Activated naive CD4-positive, alpha-beta T cell treated with anti-CD3 and anti-CD28 coated beads, Interleukin-2, amount 50 U/mL, for 72 hours (primary cell): Measurements from ENCODE around the gene KIAA0825. TPM values are rescaled to one million over a fixed set of nuclear protein-coding genes. Genes with fewer than 3 reads are reported as not detected.

Experiments
- ATAC-seq, 2 donors: fragments of 150-1000 bp; cut with Tn5 transposase; 2 replicates each; pipeline ENCODE4 v1.10.0; 2021; ENCODE audit warnings: mild to moderate bottlenecking in 2 of 2, moderate library complexity in 2 of 2
- DNase-seq, 2 donors: peaks; one replicate each; pipeline ENCODE4 v3.0.0; 2021 to 2022; ENCODE audit warnings: low spot score in 2 of 2
- H3K27ac Mint-ChIP-seq, 2 donors: one replicate each; pipeline ENCODE4 v1.8.0; 2022; ENCODE audit warnings: mild to moderate bottlenecking in 2 of 2, mixed read lengths in 2 of 2
- H3K36me3 Mint-ChIP-seq, 2 donors: one replicate each; pipeline ENCODE4 v1.8.0; 2022; ENCODE audit warnings: mixed read lengths in 2 of 2
- H3K9me3 Mint-ChIP-seq, 2 donors: one replicate each; pipeline ENCODE4 v1.8.0; 2022; ENCODE audit warnings: mixed read lengths in 2 of 2
- total RNA-seq, 2 donors: library from RNA; stranded (reverse); gene quantifications; one replicate each; pipeline ENCODE4 v1.2.3, GENCODE V29; 2022

The KIAA0825 gene
- total RNA-seq, 2 donors from 2014 or later, result 0.16 to 1.2 TPM

DNA sequence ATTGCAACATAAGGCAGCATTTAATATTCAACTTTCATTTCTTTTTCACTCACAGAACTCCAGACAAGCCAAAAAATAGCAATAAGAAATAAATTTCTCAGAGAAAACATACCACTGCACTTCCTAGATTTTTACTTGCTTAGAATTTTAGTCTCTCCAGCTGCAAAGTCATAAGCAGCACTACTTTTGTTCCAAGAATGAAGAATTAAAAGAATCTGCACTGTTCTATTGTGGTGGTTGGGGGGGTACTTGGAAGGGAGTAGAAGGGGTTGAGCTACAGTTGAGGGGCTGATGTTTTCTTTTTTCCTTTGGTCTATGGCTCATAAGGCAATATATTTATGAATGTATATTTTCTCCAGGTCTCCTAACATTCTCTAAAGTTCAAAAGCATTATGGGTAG is 144.5 kb downstream of the KIAA0825 start:
- H3K9me3 Mint-ChIP-seq, result no peaks in the 10 kb centered on the region
- H3K36me3 Mint-ChIP-seq, result no peaks in the 10 kb centered on the region
- no peak for ATAC-seq
- DNase-seq, result no peak
- no peak overlapping the region for H3K27ac Mint-ChIP-seq

DNA sequence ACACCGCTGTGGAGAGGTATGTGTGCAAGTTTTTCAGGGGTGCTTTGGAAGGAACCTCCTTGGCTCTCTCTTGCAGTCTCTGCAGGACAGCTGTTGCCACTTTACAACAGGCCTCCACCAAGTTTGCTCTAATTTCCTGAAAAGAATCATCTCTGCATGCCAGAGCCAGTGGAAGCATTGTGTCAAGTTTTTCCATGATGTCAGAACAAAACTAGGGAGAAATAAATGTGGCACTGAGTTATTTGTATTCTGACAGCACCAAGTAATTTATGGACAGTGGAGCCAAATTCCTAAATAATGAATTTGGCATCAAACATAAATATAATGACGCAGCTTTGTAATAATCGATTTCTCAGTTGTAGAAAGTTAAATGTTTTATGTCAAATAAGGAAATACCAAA is 146.9 kb downstream of the KIAA0825 start:
- DNase-seq (no peak), ATAC-seq (no peak)
- H3K36me3 Mint-ChIP-seq, result no peaks in the 10 kb centered on the region
- H3K27ac Mint-ChIP-seq, result no peak overlapping the region
- H3K9me3 Mint-ChIP-seq, result no peaks in the 10 kb centered on the region

DNA sequence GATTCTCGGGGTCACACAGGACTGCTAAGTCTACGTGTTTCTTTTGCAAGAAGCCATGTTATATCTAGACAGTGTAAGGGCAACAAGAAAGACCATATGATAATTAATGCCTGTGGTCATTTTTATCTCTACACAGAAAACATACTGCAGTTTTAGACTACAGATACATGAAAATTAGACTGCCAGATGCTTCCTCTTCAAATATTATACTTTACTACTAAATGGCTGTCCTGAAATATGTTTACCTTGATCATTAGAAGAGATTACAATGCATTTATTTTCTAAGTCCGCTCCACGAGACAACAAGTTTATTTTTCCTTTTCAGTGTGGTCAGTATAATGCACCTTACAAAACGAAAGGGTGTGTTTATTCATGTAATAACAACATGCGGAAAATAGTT is 147.6 kb downstream of the KIAA0825 start:
- DNase-seq (no peak), ATAC-seq (no peak)
- Mint-ChIP-seq H3K27ac (no peak overlapping the region), H3K36me3 (no peaks in the 10 kb centered on the region), H3K9me3 (no peaks in the 10 kb centered on the region)

DNA sequence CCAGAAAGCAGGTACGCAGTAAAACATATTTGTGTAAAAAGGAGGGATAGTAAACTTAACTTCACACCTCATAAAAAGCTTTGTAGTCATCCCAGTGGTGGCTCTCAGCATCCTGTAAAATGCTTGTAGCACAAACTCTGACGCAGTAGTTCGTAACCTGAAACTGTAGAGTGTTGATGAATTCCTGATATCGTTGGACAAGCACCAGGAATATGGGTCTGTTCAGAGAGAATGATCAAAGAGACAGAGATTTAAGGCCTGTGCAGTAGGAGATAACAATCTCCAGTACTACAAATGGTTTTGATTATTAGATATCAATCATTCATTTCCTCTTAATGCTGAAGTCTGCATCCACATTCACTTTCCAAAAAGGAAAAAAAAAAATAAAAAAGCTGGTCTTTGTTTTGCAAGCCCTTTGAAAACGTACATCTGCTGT is 148.5 kb downstream of the KIAA0825 start:
- Mint-ChIP-seq H3K36me3 (no peaks in the 10 kb centered on the region), H3K9me3 (no peaks in the 10 kb centered on the region), H3K27ac (no peak overlapping the region)
- DNase-seq (no peak), ATAC-seq (no peak)

DNA sequence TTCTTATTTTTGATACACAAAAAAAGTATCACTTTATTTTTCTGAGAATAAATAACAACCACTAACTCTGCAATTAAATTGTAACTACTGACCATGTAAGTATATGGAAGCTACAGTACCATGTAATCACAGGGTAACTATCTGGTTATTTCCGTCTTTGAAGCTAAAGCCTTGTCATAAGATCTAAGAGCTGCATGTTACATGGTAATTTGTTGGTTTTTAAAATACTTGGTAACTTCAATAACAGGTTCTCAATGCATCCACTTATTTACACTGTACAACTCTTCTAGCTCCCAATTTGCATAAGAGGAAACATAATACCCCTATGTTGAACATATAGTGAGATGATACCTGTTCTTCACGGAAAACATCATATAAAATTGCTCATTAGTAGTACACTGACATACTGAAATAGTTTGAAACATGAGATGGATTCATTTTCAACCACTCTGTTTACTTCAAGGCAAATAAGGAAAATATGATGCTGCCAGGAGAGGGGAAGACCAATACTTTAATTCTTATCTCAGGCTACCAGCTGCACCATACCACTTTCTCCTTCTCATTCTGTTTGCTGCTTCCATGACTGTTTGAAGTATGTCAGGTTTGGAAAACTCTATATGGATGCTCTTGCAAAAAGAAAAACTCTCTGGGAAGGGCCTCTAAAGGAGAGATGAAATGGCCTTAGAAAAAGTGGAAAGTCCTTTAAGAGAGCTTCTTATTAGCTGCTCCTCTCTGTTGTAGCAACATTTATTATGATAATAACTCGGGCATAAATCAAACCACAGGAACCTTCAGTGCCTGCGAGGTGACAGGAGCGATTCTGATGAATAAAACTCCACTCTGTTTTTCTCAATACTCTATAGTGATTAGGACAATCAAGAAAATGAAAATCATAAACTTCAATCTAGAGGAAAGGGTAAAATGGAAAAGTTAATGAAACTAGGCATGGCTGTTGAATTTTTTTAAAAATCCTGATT is 150.2 kb downstream of the KIAA0825 start:
- H3K36me3 Mint-ChIP-seq, result no peaks in the 10 kb centered on the region
- ATAC-seq (no peak), DNase-seq (no peak)
- no peaks in the 10 kb centered on the region for H3K9me3 Mint-ChIP-seq
- H3K27ac Mint-ChIP-seq, result no peak overlapping the region

DNA sequence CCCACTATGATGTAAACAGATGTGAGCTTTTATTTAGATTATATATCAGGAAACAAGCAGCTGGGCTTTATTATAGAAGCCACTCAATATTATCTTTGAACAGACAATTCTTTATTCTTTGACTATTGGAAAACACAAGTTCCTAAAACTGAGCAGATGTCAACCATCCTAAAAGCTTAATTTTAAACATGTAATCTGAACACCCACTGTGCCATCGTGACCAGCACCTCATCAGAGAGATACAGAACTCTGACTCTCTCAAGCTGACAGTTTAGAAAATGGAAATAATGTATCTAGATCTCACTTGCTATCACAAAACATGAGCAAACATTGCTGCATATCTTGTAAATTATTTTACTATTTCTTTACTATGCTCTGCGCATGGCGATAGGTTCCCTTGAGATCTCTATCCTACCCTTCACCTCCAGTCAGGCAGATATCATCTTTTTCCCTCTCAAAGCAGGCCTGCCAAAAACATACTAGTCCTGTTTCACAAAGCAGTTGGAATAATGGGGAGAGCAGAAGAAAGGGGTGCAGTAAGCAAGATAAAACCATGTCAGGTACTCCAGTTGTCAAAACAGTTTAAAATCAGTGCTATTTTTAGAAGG is 151.0 kb downstream of the KIAA0825 start:
- Mint-ChIP-seq H3K27ac (no peak overlapping the region), H3K36me3 (no peaks in the 10 kb centered on the region), H3K9me3 (no peaks in the 10 kb centered on the region)
- DNase-seq (no peak), ATAC-seq (no peak)

DNA sequence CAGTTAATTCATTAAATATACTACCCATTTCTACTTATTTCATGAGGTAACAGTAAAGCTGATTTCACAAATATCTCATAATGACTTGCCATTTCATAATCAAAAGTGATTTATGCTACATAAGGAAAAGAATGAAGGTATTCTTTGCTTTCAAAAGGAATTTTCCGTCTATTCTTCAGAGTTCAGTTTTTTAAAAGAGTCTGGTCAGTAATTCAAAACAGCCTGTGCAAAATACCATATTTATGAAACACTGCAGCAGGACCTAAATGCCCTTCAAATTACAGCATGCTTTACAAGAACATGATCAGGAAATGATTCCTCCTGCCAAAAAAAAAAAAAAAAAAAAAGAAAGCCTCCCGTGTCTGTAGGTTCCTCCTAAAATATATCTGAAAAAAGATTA is 154.7 kb downstream of the KIAA0825 start:
- no peak for DNase-seq
- Mint-ChIP-seq H3K27ac (no peak overlapping the region), H3K9me3 (no peaks in the 10 kb centered on the region), H3K36me3 (no peaks in the 10 kb centered on the region)
- no peak for ATAC-seq

DNA sequence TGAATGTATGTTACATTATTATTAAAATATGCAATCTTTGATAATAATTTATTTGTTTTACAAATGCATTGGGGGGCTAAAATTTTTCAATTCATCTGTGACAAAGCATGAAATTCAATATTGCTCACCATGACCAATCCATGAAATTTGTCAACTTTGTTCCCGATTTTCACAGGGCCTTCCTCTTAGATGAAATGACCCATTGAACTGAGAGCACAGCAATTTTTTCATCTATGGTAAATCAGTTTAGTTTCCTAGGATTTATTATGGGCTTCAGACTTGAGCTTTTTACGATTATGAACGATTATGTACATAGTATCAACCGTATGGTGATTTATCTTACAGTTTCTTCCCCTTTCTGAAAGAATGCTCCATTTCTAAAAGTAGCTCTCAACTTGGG is 157.3 kb downstream of the KIAA0825 start:
- no peaks in the 10 kb centered on the region for H3K36me3 Mint-ChIP-seq
- DNase-seq (no peak), ATAC-seq (no peak)
- no peak overlapping the region for H3K27ac Mint-ChIP-seq
- H3K9me3 Mint-ChIP-seq, result no peaks in the 10 kb centered on the region

DNA sequence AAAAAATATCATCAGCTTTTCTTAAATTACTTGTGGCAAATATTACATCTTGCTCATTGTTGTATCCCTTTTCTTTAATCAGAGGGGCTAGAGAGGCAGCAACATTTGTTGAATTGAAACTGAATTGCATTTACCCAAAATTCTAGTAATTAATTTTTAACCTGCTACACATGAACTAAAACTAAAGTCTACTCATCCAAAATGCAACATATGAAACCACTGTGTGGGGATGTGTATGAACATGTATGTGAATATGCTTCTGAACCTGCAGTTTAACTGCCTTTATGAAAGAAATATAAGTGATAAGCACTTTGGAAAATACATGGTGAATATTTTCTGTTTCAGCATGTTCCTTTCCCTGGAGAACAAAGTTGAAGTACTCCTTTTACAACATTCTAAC is 158.5 kb downstream of the KIAA0825 start:
- Mint-ChIP-seq H3K9me3 (no peaks in the 10 kb centered on the region), H3K27ac (no peak overlapping the region), H3K36me3 (no peaks in the 10 kb centered on the region)
- ATAC-seq (no peak), DNase-seq (no peak)

DNA sequence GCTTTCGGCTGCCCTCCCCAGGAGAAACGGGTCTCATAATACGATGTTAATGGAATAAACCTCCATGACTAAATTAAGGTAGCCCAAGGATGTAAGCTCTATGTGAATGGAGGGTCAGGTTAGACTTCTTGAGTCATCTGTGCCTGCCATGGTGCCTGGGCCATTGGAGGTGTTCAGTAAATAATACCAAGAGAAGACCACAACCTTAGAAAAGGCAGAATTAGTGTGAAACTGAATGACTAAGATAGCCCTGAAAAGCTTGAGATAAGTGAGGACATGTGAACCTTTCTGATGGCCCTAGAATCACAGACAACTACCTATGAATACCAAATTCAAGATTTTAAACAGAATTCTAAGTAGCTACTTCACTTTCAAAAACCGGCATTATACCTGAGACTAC is 160.6 kb downstream of the KIAA0825 start:
- no peak for DNase-seq
- no peaks in the 10 kb centered on the region for H3K36me3 Mint-ChIP-seq
- H3K27ac Mint-ChIP-seq, result no peak overlapping the region
- ATAC-seq, result no peak
- no peaks in the 10 kb centered on the region for H3K9me3 Mint-ChIP-seq

DNA sequence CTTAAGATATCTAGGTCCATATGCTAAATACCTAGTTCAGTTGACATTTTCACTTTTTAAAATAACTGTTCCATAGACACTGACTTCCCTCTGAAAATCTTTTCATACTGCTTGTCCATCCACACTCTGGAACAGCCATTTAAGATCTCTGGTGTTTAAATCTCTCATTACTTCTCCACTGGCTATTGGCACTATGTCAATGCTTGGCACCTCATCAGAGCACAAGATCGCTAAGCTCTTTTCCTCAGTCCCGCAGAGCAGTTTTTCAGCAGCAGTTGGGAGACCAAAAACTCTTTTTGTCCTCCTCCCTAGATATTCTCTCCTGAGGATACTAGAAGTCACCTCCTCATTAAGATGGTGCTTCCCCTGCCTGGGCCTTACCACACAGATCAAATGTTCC is 172.7 kb downstream of the KIAA0825 start:
- no peaks in the 10 kb centered on the region for H3K9me3 Mint-ChIP-seq
- ATAC-seq (no peak), DNase-seq (no peak)
- no peak overlapping the region for H3K27ac Mint-ChIP-seq
- H3K36me3 Mint-ChIP-seq, result no peaks in the 10 kb centered on the region

DNA sequence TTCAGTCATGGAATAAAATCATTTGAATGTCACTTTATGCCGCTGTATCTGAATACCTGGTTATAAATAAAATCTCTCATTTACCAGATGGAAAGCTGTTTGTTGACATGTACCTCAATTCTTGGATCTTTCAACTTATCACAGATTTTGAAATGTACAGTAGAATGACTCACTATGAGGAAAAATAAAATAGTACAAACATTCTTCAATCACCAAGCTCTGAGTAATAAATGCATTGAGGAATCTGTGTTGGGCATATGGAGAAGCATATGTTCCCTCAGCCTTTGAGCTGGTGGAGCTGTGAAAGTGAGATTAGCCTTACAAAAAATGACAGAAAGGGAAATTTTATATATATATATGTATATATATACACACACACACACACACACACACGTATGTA is 175.4 kb downstream of the KIAA0825 start:
- Mint-ChIP-seq H3K27ac (no peak overlapping the region), H3K36me3 (no peaks in the 10 kb centered on the region), H3K9me3 (no peaks in the 10 kb centered on the region)
- no peak for DNase-seq
- ATAC-seq, result no peak

DNA sequence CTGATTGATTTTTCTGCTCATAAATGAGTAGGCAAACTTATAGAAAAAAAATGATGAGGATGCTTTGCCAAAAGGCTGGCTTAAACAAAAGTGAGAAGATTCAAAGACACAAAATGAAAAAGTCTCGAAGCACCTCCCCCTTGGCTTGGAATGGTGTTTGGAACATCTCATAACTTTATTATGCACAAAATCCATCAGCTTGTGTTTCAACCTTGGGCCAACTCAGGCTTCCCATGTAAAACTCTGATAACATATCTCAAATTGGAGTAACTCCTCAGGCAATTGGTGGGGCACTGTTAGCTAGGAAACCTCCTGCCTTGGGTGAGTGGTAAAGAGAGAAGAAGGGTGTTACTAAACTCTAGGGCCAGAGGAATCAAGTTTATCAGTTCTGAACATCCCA is 176.3 kb downstream of the KIAA0825 start:
- DNase-seq, result no peak
- H3K36me3 Mint-ChIP-seq, result no peaks in the 10 kb centered on the region
- no peak for ATAC-seq
- H3K27ac Mint-ChIP-seq, result no peak overlapping the region
- H3K9me3 Mint-ChIP-seq, result no peaks in the 10 kb centered on the region

DNA sequence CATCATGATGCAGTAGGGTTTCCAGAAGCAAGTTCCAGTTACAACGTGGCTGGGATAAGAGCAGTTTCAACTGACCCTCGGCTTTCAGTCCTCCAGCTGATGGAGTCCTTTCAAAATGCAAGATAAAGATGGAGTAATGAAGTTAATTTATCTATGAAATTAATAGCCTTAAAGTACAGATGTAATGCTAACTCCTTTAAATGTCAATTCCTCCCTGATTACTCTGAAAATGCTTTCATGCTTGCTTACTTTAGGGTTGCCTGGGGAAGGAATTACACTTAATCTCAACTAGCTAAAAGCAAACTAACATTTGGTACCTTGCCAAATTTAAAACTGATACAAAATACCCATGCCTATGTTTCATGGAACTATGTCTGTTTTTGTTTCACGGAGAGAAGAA is 178.4 kb downstream of the KIAA0825 start:
- Mint-ChIP-seq H3K27ac (no peak overlapping the region), H3K9me3 (no peaks in the 10 kb centered on the region), H3K36me3 (no peaks in the 10 kb centered on the region)
- ATAC-seq (no peak), DNase-seq (no peak)

DNA sequence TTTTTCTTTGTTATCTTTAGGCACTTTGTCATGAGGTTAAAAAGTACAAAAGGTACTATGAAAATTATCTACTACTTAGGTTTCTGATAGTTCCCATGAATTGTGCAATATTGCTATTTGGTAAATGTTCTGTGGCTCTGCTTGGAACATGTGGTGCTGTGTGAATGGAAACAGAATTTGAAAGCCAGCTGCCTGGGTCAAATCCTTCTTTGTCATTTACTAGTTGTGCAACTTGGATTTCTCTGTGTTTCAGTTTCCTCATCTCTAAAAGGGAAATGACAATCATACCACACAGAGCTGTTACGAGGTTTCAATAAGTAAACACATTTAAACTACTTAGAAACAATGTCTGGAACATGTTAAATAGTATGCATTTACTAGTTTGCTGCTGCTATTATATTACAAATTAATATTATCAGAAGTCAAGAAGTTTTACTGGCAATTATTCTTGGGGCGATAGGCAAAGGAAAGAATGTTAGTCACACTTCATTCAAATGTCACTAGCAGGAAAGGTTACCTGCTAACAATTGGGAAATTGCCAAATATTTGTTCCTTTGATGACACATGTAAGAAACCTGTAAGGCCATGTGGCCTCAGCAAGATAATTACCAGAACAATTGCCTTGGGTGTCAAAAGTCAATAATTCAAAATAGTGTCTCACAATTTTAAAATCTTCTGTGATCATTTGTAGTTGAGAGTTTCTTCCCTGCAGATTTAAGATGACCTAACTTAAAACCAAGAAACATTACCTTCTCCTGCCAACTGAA is 184.8 kb downstream of the KIAA0825 start:
- H3K27ac Mint-ChIP-seq, result no peak overlapping the region
- no peak for DNase-seq
- peaks cover 0 to 6% of the 10 kb centered on the region in 2 donors for H3K36me3 Mint-ChIP-seq
- H3K9me3 Mint-ChIP-seq, result peaks cover 0 to 8% of the 10 kb centered on the region in 2 donors
- peak in 1 of 2 donors; percentile 64 for ATAC-seq

DNA sequence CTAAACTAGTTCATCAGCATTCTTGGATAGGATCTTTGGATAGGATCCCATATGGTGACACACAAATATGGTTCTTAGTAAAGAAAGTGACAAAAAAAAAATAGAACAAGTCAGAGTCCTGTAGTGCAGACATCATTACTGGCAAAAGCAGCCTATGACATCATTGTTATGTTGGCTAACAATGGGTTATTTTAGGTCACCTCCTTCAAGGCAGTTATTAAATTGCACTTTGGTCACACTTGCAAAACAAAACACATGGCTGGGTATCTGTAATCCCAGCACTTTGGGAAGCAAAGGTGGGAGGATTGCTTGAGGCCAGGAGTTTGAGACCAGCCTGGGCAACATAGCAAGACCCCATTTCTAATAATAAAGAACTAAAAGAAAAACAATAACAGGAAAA is 185.9 kb downstream of the KIAA0825 start:
- ATAC-seq, result no peak
- DNase-seq, result no peak
- Mint-ChIP-seq H3K27ac (no peak overlapping the region), H3K36me3 (peaks cover 0 to 15% of the 10 kb centered on the region in 2 donors), H3K9me3 (peaks cover 0 to 14% of the 10 kb centered on the region in 2 donors)

DNA sequence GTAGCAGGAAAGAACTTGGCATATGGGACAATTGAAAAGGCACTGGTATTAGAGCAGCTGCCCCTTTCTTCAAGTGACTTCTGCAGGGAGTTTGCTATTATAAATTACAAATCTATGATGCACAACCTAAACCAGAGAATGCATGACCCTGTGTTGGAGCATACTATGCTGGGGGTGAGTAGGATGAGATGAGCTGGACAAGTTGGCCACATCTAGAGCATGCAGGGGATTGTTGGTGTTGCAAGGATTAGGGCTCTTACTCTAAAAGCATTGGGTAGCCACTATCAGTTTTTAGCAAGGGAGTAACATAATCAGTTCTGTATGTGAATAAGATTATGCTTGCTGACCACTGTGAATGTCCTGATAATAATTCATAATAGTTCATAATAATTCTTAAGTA is 186.7 kb downstream of the KIAA0825 start:
- DNase-seq (no peak), ATAC-seq (no peak)
- Mint-ChIP-seq H3K9me3 (peaks cover 0 to 14% of the 10 kb centered on the region in 2 donors), H3K27ac (no peak overlapping the region), H3K36me3 (peaks cover 0 to 15% of the 10 kb centered on the region in 2 donors)
